Activated CD8-positive, alpha-beta T cell treated with anti-CD3 and anti-CD28 coated beads for 36 hours (primary cell): ENCODE measurements around the gene CAPN2. TPM values are rescaled to one million over a fixed set of nuclear protein-coding genes. Genes with fewer than 3 reads are reported as not detected.

Experiments
- ATAC-seq: fragments of 200-7000 bp; cut with Tn5 transposase; one replicate; pipeline ENCODE4 v1.10.0; 2021; ENCODE audit warnings: mild to moderate bottlenecking, moderate library complexity
- CTCF ChIA-PET: fragments of 350-600 bp; sonication (Branson Sonifier 250); formaldehyde crosslinking; loops from one replicate; lab custom pipeline; 2021; ENCODE audit warnings: antibody characterized with exemption; lab: Charles Lee
- POLR2A ChIA-PET: fragments of 350-600 bp; sonication (Branson Sonifier 250); formaldehyde crosslinking; loops from one replicate; lab custom pipeline; 2021; ENCODE audit warnings: antibody characterized with exemption; lab: Charles Lee
- DNase-seq: peaks from one replicate; pipeline ENCODE4 v3.0.0-alpha.2; 2020
- H3K27ac Mint-ChIP-seq: one replicate; pipeline ENCODE4 v1.8.0; 2021; ENCODE audit warnings: mild to moderate bottlenecking, mixed read lengths
- H3K27me3 Mint-ChIP-seq: one replicate; pipeline ENCODE4 v1.8.0; 2021; ENCODE audit warnings: mixed read lengths
- H3K36me3 Mint-ChIP-seq: one replicate; pipeline ENCODE4 v1.8.0; 2021; ENCODE audit warnings: low read depth, mixed read lengths
- H3K4me1 Mint-ChIP-seq: one replicate; pipeline ENCODE4 v1.8.0; 2021; ENCODE audit warnings: low read depth, mixed read lengths
- H3K4me3 Mint-ChIP-seq: one replicate; pipeline ENCODE4 v1.8.0; 2021; ENCODE audit warnings: mild to moderate bottlenecking, moderate library complexity, mixed read lengths
- H3K9me3 Mint-ChIP-seq: one replicate; pipeline ENCODE4 v1.8.0; 2021; ENCODE audit warnings: mixed read lengths
- intact Hi-C: fragments of 100-400 bp; cut with micrococcal nuclease; formaldehyde crosslinking; loops from one replicate; pipeline ENCODE4 v1.10.0; 2022
- total RNA-seq, 2 experiments: library from RNA; stranded (reverse); gene quantifications; one replicate each; pipeline ENCODE4 v1.2.3, GENCODE V29; 2021
- TF ChIP-seq, protein P1 (sequence below): fragments of 200-600 bp; IDR thresholded peaks from one replicate; pipeline ENCODE4 v1.8.0; 2022; ENCODE audit warnings: antibody characterized with exemption, mild to moderate bottlenecking

CAPN2 gene
- total RNA-seq, 2 experiments from 2014 or later = 31.5 to 33.6 TPM

DNA sequence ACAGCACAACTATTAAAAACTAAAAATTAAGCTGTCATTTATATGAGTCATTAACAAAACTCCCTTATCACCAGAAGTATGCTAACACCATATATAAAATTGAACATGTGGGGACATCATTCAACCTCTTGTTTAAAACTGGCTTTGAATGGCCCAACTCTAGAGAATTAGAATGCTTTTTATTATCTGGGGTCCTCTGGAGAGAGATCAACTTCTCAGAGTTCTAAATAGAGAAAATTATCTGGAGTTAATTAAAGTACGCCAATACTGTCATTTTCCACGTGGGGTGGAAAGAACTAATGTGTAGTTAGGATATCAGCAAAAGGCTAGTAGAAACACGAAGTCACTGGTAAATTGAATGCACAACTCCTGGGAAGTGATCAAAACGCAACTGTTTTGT is 21.2 kb upstream of the CAPN2 start:
- TF ChIP-seq, protein P1, sequence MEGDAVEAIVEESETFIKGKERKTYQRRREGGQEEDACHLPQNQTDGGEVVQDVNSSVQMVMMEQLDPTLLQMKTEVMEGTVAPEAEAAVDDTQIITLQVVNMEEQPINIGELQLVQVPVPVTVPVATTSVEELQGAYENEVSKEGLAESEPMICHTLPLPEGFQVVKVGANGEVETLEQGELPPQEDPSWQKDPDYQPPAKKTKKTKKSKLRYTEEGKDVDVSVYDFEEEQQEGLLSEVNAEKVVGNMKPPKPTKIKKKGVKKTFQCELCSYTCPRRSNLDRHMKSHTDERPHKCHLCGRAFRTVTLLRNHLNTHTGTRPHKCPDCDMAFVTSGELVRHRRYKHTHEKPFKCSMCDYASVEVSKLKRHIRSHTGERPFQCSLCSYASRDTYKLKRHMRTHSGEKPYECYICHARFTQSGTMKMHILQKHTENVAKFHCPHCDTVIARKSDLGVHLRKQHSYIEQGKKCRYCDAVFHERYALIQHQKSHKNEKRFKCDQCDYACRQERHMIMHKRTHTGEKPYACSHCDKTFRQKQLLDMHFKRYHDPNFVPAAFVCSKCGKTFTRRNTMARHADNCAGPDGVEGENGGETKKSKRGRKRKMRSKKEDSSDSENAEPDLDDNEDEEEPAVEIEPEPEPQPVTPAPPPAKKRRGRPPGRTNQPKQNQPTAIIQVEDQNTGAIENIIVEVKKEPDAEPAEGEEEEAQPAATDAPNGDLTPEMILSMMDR = no peak
- DNase-seq (no peak), ATAC-seq (no peak)
- H3K27ac Mint-ChIP-seq = no peak overlapping the region
- POLR2A ChIA-PET = interaction anchor here (0.8 kb wide), 1 partner anchor 58 kb away, joined by 3 read pairs; no protein-coding TSS in a partner anchor
- intact Hi-C loops = no loop called here
- H3K4me1 Mint-ChIP-seq = no peaks in the 10 kb centered on the region
- CTCF ChIA-PET = interaction anchor here (1.1 to 1.3 kb wide), 2 partner anchors 58 to 558 kb away, joined by 3 to 4 read pairs; no protein-coding TSS in a partner anchor
- no peaks in the 10 kb centered on the region for H3K36me3 Mint-ChIP-seq
- peaks cover 1% of the 10 kb centered on the region for H3K27me3 Mint-ChIP-seq
- H3K9me3 Mint-ChIP-seq = no peaks in the 10 kb centered on the region
- H3K4me3 Mint-ChIP-seq = no peak overlapping the region

DNA sequence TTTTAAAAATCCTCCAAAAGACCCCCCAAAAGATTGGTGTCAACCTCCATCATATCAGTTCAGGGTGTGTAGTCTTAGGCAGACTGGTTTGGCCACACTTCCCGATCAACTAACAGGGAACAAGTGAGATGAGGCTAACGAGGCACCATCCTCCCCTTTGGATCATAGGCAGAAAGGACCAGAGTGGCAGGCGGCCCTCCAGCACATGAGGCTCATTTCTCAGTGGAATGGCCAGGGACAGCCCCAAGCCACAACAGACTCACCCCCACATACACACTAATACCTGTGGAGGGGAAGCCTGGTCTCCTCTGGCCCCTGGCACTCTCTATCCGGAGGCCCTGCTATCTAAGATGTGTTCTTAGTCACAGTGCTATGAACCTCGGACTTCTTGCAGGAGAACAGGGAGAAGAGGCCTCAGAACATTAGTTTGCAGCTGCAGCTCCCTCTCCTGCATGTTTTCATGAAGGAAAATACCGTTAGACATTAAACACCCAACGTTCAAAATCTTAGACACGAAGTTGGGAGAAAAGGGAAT is 17.3 kb upstream of the CAPN2 start:
- ATAC-seq = no peak
- no peaks in the 10 kb centered on the region for H3K36me3 Mint-ChIP-seq
- intact Hi-C loops = no loop called here
- H3K4me3 Mint-ChIP-seq = no peak overlapping the region
- no peak for DNase-seq
- H3K27ac Mint-ChIP-seq = no peak overlapping the region
- TF ChIP-seq, protein P1 = no peak
- no peaks in the 10 kb centered on the region for H3K9me3 Mint-ChIP-seq
- ChIA-PET CTCF (interaction anchor here (0.9 to 3.0 kb wide), 13 partner anchors 9 to 356 kb away, joined by 3 to 71 read pairs (median 4); no protein-coding TSS in a partner anchor), POLR2A (no interaction called here)
- H3K4me1 Mint-ChIP-seq = peaks cover 7% of the 10 kb centered on the region
- H3K27me3 Mint-ChIP-seq = no peaks in the 10 kb centered on the region

DNA sequence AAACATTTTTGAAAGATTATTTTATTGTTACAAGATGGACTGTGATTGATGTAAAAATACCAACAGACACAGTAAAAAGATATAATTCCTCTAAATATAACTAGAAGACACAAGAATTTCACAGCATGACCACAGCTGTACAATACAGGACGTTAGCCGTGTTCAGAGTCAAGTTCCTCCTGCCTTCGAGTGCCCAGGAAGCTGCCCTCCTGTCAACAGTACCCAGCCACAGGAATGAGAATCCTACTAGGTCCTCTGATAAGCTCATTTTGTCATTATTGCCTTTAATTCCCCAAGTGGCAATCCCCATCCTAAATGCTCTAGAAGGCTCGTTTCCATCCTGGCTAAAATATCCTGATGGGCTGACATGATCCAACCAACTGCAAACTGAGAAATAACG is 16.4 kb upstream of the CAPN2 start:
- no peak overlapping the region for H3K27ac Mint-ChIP-seq
- no peak for ATAC-seq
- TF ChIP-seq, protein P1 = no peak
- no peak overlapping the region for H3K4me3 Mint-ChIP-seq
- ChIA-PET CTCF (interaction anchor here (0.6 to 3.0 kb wide), 21 partner anchors 9 to 808 kb away, joined by 3 to 71 read pairs (median 4); no protein-coding TSS in a partner anchor), POLR2A (no interaction called here)
- H3K9me3 Mint-ChIP-seq = no peaks in the 10 kb centered on the region
- peaks cover 15% of the 10 kb centered on the region for H3K4me1 Mint-ChIP-seq
- no peaks in the 10 kb centered on the region for H3K36me3 Mint-ChIP-seq
- intact Hi-C loops = no loop called here
- H3K27me3 Mint-ChIP-seq = no peaks in the 10 kb centered on the region
- no peak for DNase-seq

DNA sequence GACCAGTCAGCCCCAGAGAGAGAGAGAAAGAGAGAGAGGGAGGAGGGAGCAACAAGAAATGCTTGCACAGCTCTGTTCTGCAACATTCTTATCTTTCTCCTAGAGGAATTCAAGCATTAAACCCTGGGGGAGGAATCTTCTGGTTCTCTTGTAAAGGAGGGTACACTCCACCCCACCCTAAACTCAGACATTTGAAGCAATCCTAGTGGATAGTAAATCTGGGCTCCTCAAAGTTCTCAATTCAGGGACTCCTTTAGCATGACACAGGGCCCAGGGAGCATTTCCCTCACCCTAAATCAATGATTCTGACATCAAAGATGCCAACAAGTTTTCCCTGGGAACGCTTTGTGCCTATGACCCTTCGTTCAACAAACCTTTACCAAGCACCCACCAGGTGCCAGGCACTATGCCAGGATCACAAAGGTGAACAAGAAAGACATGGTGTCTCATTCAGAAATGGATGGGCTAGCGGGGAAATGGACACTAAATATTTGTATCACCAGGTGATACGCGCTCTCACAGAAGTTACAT is 11.9 kb upstream of the CAPN2 start:
- Mint-ChIP-seq H3K4me3 (no peak overlapping the region), H3K36me3 (no peaks in the 10 kb centered on the region), H3K4me1 (peaks cover 40% of the 10 kb centered on the region), H3K27ac (no peak overlapping the region), H3K9me3 (no peaks in the 10 kb centered on the region), H3K27me3 (no peaks in the 10 kb centered on the region)
- TF ChIP-seq, protein P1 = no peak
- POLR2A ChIA-PET = interaction anchor here (0.9 kb wide), 1 partner anchor 49 kb away, joined by 3 read pairs; no protein-coding TSS in a partner anchor
- ATAC-seq (no peak), DNase-seq (no peak)
- CTCF ChIA-PET = interaction anchor here (0.7 to 1.5 kb wide), 3 partner anchors 23 to 48 kb away, joined by 3 to 25 read pairs (median 3); no protein-coding TSS in a partner anchor
- intact Hi-C loops = loop anchor here (10.0 kb wide), 2 partner anchors 134 to 634 kb away; partner anchors contain the start of gene NVL
